H1 (cell line): ENCODE measurements around the gene DOCK9. TPM values are rescaled to one million over a fixed set of nuclear protein-coding genes. Genes with fewer than 3 reads are reported as not detected.

ENCODE experiments used
- ASH2L ChIP-seq: fragments of 200-600, 300-600 bp; sonication (generic); IDR thresholded peaks from one replicate; pipeline ENCODE4 v1.7.1; 2017; ENCODE audit warnings: low read length
- CHD2 ChIP-seq: IDR thresholded peaks from 2 replicates; pipeline ENCODE4 v1.6.1; 2012; ENCODE audit warnings: low read length, improper control_type of control experiment
- CTBP2 ChIP-seq: IDR thresholded peaks from 2 replicates; pipeline ENCODE4 v1.7.0; 2011; ENCODE audit warnings: borderline replicate concordance, mild to moderate bottlenecking, moderate library complexity, mixed read lengths, low read length; ENCODE audit not compliant: insufficient read depth, insufficient read length
- EGR1 ChIP-seq: IDR thresholded peaks from 2 replicates; pipeline ENCODE4 v1.6.1; 2011; ENCODE audit warnings: low read depth, low read length, borderline replicate concordance
- EP300 ChIP-seq, 2 experiments: IDR thresholded peaks; 1 replicate in 1 of 2; 2 replicates in 1 of 2; pipeline ENCODE4 v1.6.1; 2011 to 2012; ENCODE audit warnings: low read depth in 2 of 2, low read length in 2 of 2, mild to moderate bottlenecking in 2 of 2, borderline replicate concordance in 1 of 2, inconsistent platforms in 1 of 2, moderate library complexity in 1 of 2
- EZH2 ChIP-seq: fragments of 200-600 bp; sonication (generic); IDR thresholded peaks from 2 replicates; pipeline ENCODE4 v1.7.1; 2012; ENCODE audit warnings: low read depth, mild to moderate bottlenecking, moderate library complexity, low read length, inconsistent platforms; ENCODE audit not compliant: severe bottlenecking
- HDAC2 ChIP-seq, 2 experiments: fragments of 300-600 bp in 1 of 2; sonication (generic) in 1 of 2; IDR thresholded peaks; 2 replicates each; pipeline ENCODE4 v1.6.1; 2011 to 2012; ENCODE audit warnings: low read depth in 2 of 2, low read length in 2 of 2, mild to moderate bottlenecking in 2 of 2, moderate library complexity in 2 of 2, borderline replicate concordance in 1 of 2, inconsistent platforms in 1 of 2
- POU5F1 ChIP-seq: IDR thresholded peaks from 2 replicates; pipeline ENCODE4 v1.6.1; 2011; ENCODE audit warnings: low read depth, mild to moderate bottlenecking, low read length, moderate library complexity
- RNF2 ChIP-seq: fragments of 200-900, 300-1000 bp; sonication (generic); IDR thresholded peaks from 2 replicates; pipeline ENCODE4 v1.7.1; 2016; ENCODE audit warnings: borderline replicate concordance, low read depth, mild to moderate bottlenecking, antibody characterized with exemption, low read length; ENCODE audit not compliant: poor library complexity, severe bottlenecking; ENCODE audit errors: missing control alignments
- RXRA ChIP-seq: IDR thresholded peaks from 2 replicates; pipeline ENCODE4 v1.6.1; 2011; ENCODE audit warnings: low read depth, mild to moderate bottlenecking, low read length, moderate library complexity; ENCODE audit not compliant: insufficient read depth
- SP1 ChIP-seq: IDR thresholded peaks from 2 replicates; pipeline ENCODE4 v1.6.1; 2011; ENCODE audit warnings: low read depth, low read length
- TAF1 ChIP-seq: IDR thresholded peaks from 2 replicates; pipeline ENCODE4 v1.6.1; 2011; ENCODE audit warnings: mild to moderate bottlenecking, low read depth, low read length
- TEAD4 ChIP-seq: IDR thresholded peaks from 2 replicates; pipeline ENCODE4 v1.6.1; 2012; ENCODE audit warnings: low read depth, low read length, inconsistent platforms, mixed read lengths
- polyA plus RNA-seq, 7 experiments: library from polyadenylated mRNA; depleted of rRNA in 3 of 7; stranded (reverse) in 5 of 7; unstranded in 2 of 7; fragments of >200 nt in 5 of 7; fragments of 200-250 nt in 2 of 7; gene quantifications; 1 replicate in 5 of 7; 2 replicates in 1 of 7; 4 replicates in 1 of 7; pipeline versions ENCODE4 v1.2.1 to v1.2.3, GENCODE V29; 2011 to 2013; ENCODE audit warnings: missing spikeins in 2 of 7, mixed read lengths in 2 of 7
- total RNA-seq: library from RNA; stranded (reverse); fragmentation: NEBNext Ultra II Directional; extraction: Animal tissue kit (Norgen Biotek cat#: 25700); gene quantifications from 2 replicates; pipeline ENCODE4 v1.2.1, GENCODE V29; 2021

The DOCK9 gene
- total and polyA plus RNA-seq, 2 of the 8 experiments (the other 6 are each of a cell fraction or from before 2014, with no cell fraction given) = 21.6 to 31.5 TPM

GRCh38 chr13:98937911-98938381 lies 39.9 kb downstream of the DOCK9 start (continued):
- TF ChIP-seq EGR1 (no peak), HDAC2 (IDR thresholded peaks at IDR 0.05; ENCODE audit: borderline replicate concordance in 1 of 2, low read depth in 2 of 2, low read length in 2 of 2) (peak in 1 of 2 experiments; percentile 71; a peak in 1 of 4 replicates), CTBP2 (no peak), TAF1 (0 out of 2 replicates have a peak, but pooled peaks have one; percentile 46), EZH2 (no peak), POU5F1 (no peak), TEAD4 (peak; percentile 89), SP1 (peak; percentile 53; the same call in 1 of the 2 replicates), EP300 (IDR thresholded peaks at IDR 0.05; ENCODE audit: borderline replicate concordance in 1 of 2, low read depth in 2 of 2, low read length in 2 of 2) (0 out of 3 replicates have a peak, but pooled peaks of 1 of the 2 experiments have one; percentile 58), RXRA (no peak), ASH2L (peak; percentile 75), CHD2 (0 out of 2 replicates have a peak, but pooled peaks have one; percentile 23), RNF2 (no peak)
- TF ChIP-seq, all 59 proteins: peak for 13
